SU-DHL-6 (cell line): ENCODE results near the gene SH3GL1.

Source experiments
- H2AFZ ChIP-seq: fragments of 200-600 bp; sonication (generic); 2 replicates; pipeline ENCODE4 v1.6.1; 2014; ENCODE audit warnings: low read depth, mild to moderate bottlenecking, moderate library complexity, mixed read lengths, antibody characterized with exemption, low read length; ENCODE audit not compliant: severe bottlenecking
- H3F3A ChIP-seq: fragments of 200-600 bp; shearing (Covaris generic); 2 replicates; pipeline ENCODE4 v1.6.0; 2016; ENCODE audit warnings: antibody characterized with exemption, mild to moderate bottlenecking; ENCODE audit not compliant: insufficient read depth
- H3K27ac ChIP-seq: fragments of 200-600 bp; sonication (generic); 2 replicates; pipeline ENCODE4 v1.5.1; 2016; ENCODE audit warnings: low read depth, mild to moderate bottlenecking, low read length, moderate library complexity, mixed read lengths
- H3K27me3 ChIP-seq: fragments of 200-600 bp; sonication (generic), shearing (Covaris generic); 2 replicates; pipeline ENCODE4 v1.6.0; 2014; ENCODE audit warnings: mild to moderate bottlenecking, low read length
- H3K36me3 ChIP-seq: fragments of 200-600 bp; sonication (generic); 2 replicates; pipeline ENCODE4 v1.6.1; 2014; ENCODE audit warnings: mild to moderate bottlenecking, low read length, mixed read lengths
- H3K4me2 ChIP-seq: fragments of 300-600, 200-600 bp; shearing (Covaris generic), sonication (generic); 2 replicates; pipeline ENCODE4 v1.6.0; 2014; ENCODE audit warnings: low read length, low read depth, mild to moderate bottlenecking; ENCODE audit not compliant: poor library complexity, severe bottlenecking
- H3K4me3 ChIP-seq: fragments of 200-600 bp; sonication (generic); 2 replicates; pipeline ENCODE4 v1.5.1; 2014; ENCODE audit warnings: antibody characterized with exemption, low read length, mild to moderate bottlenecking, mixed read lengths; ENCODE audit not compliant: insufficient read depth, poor library complexity, severe bottlenecking
- H3K79me2 ChIP-seq: fragments of 200-600 bp; sonication (generic); 2 replicates; pipeline ENCODE4 v1.6.1; 2014; ENCODE audit warnings: mild to moderate bottlenecking, low read length, moderate library complexity; ENCODE audit not compliant: insufficient read depth
- H3K9ac ChIP-seq: fragments of 200-600 bp; sonication (generic); 2 replicates; pipeline ENCODE4 v1.7.0; 2014; ENCODE audit warnings: mild to moderate bottlenecking, low read length
- H3K9me2 ChIP-seq: fragments of 200-600 bp; sonication (generic); replicated peaks from 2 replicates; pipeline ENCODE4 v1.6.1; 2014; ENCODE audit warnings: low read length; ENCODE audit not compliant: insufficient read depth
- H3K9me3 ChIP-seq: fragments of 200-600 bp; sonication (generic); 2 replicates; pipeline ENCODE4 v1.6.1; 2014; ENCODE audit warnings: low read length, mixed read lengths; ENCODE audit not compliant: insufficient read depth
- H4K20me1 ChIP-seq: fragments of 200-600 bp; sonication (generic); 2 replicates; pipeline ENCODE4 v1.6.1; 2014; ENCODE audit warnings: low read depth, mild to moderate bottlenecking, antibody characterized with exemption, low read length, moderate library complexity, mixed read lengths
- CTCF ChIP-seq: fragments of 200-600 bp; sonication (generic); IDR thresholded peaks from one replicate; pipeline ENCODE4 v1.5.1; 2017; ENCODE audit warnings: antibody characterized with exemption, mild to moderate bottlenecking, low read length, moderate library complexity; ENCODE audit not compliant: insufficient read depth, poor library complexity, severe bottlenecking
- EZH2phosphoT487 ChIP-seq: fragments of 200-600 bp; sonication (generic), shearing (Covaris generic); conservative IDR thresholded peaks from 2 replicates; pipeline ENCODE4 v1.6.1; 2018; ENCODE audit warnings: mild to moderate bottlenecking, antibody characterized with exemption, low read length, moderate library complexity, mixed read lengths

Gene SH3GL1

GRCh38 chr19:4361152-4362046 is 38.9 kb downstream of the SH3GL1 start:
- Histone ChIP-seq H3K9me2 (no peaks in the 10 kb centered on the region), H3K36me3 (no peaks in the 10 kb centered on the region), H3K4me2 (no peak overlapping the region), H3K27me3 (no peaks in the 10 kb centered on the region), H3K9ac (no peak overlapping the region), H3K4me3 (no peak overlapping the region), H4K20me1 (no peaks in the 10 kb centered on the region), H3F3A (no peaks in the 10 kb centered on the region), H3K9me3 (no peaks in the 10 kb centered on the region), H2AFZ (no peak overlapping the region), H3K27ac (no peak overlapping the region), H3K79me2 (no peaks in the 10 kb centered on the region)
- TF ChIP-seq CTCF (no peak), EZH2phosphoT487 (no peak)

GRCh38 chr19:4360641-4361151 is 39.7 kb downstream of the SH3GL1 start:
- Histone ChIP-seq H3K4me2 (no peak overlapping the region), H3F3A (no peaks in the 10 kb centered on the region), H3K36me3 (no peaks in the 10 kb centered on the region), H3K9ac (no peak overlapping the region), H3K27me3 (no peaks in the 10 kb centered on the region), H3K9me3 (no peaks in the 10 kb centered on the region), H2AFZ (no peak overlapping the region), H3K79me2 (no peaks in the 10 kb centered on the region), H4K20me1 (no peaks in the 10 kb centered on the region), H3K4me3 (no peak overlapping the region), H3K9me2 (no peaks in the 10 kb centered on the region), H3K27ac (no peak overlapping the region)
- TF ChIP-seq EZH2phosphoT487 (no peak), CTCF (no peak)

GRCh38 chr19:4360081-4360569 is 40.2 kb downstream of the SH3GL1 start:
- no peaks in the 10 kb centered on the region for H4K20me1 ChIP-seq
- H3K9ac ChIP-seq: no peak overlapping the region
- no peaks in the 10 kb centered on the region for H3F3A ChIP-seq
- no peak overlapping the region for H3K27ac ChIP-seq
- H2AFZ ChIP-seq: no peak overlapping the region
- no peaks in the 10 kb centered on the region for H3K36me3 ChIP-seq
- H3K9me2 ChIP-seq: no peaks in the 10 kb centered on the region
- no peaks in the 10 kb centered on the region for H3K9me3 ChIP-seq
- no peaks in the 10 kb centered on the region for H3K79me2 ChIP-seq
- no peaks in the 10 kb centered on the region for H3K27me3 ChIP-seq
- no peak overlapping the region for H3K4me2 ChIP-seq
- no peak overlapping the region for H3K4me3 ChIP-seq
- no peak for TF ChIP-seq EZH2phosphoT487
- TF ChIP-seq CTCF: no peak
